Measurements from ENCODE around the gene SOX6.

Gene SOX6

GRCh38 chr11:16191212-16191867, 165.0 kb downstream of the SOX6 start:
- TF ChIP-seq SIN3A (IDR thresholded peaks at IDR 0.05; ENCODE audit: borderline replicate concordance, insufficient read depth, low read length): no peak
- TF ChIP-seq FOXP2 (optimal IDR thresholded peaks at IDR 0.05; ENCODE audit: borderline replicate concordance, extremely low read depth, extremely low read length, insufficient read depth): no peak
- TF ChIP-seq TAF1 (IDR thresholded peaks at IDR 0.05; ENCODE audit: borderline replicate concordance, insufficient read depth, low read length): no peak
- TF ChIP-seq REST (IDR thresholded peaks at IDR 0.05; ENCODE audit: insufficient read depth in 1 of 2, low read depth in 2 of 2, low read length in 2 of 2): no peak
- TF ChIP-seq POLR2AphosphoS5 (IDR thresholded peaks at IDR 0.05; ENCODE audit: low read depth, low read length): no peak

- no peak for TF ChIP-seq TAF1 (IDR thresholded peaks at IDR 0.05; ENCODE audit: borderline replicate concordance, insufficient read depth, low read length)
- no peak for TF ChIP-seq POLR2AphosphoS5 (IDR thresholded peaks at IDR 0.05; ENCODE audit: low read depth, low read length)
- TF ChIP-seq FOXP2 (optimal IDR thresholded peaks at IDR 0.05; ENCODE audit: borderline replicate concordance, extremely low read depth, extremely low read length, insufficient read depth): no peak
- TF ChIP-seq REST (IDR thresholded peaks at IDR 0.05; ENCODE audit: insufficient read depth in 1 of 2, low read depth in 2 of 2, low read length in 2 of 2): no peak
- TF ChIP-seq SIN3A (IDR thresholded peaks at IDR 0.05; ENCODE audit: borderline replicate concordance, insufficient read depth, low read length): no peak
These were observed 169.7 kb downstream of the SOX6 start for GRCh38 chr11:16186680-16187079.

GRCh38 chr11:16185042-16185441, 171.3 kb downstream of the SOX6 start:
- TF ChIP-seq POLR2AphosphoS5 (IDR thresholded peaks at IDR 0.05; ENCODE audit: low read depth, low read length) (no peak), SIN3A (IDR thresholded peaks at IDR 0.05; ENCODE audit: borderline replicate concordance, insufficient read depth, low read length) (no peak), REST (IDR thresholded peaks at IDR 0.05; ENCODE audit: insufficient read depth in 1 of 2, low read depth in 2 of 2, low read length in 2 of 2) (no peak), TAF1 (IDR thresholded peaks at IDR 0.05; ENCODE audit: borderline replicate concordance, insufficient read depth, low read length) (no peak), FOXP2 (optimal IDR thresholded peaks at IDR 0.05; ENCODE audit: borderline replicate concordance, extremely low read depth, extremely low read length, insufficient read depth) (no peak)

GRCh38 chr11:16184588-16184987, 171.8 kb downstream of the SOX6 start:
- peak; percentile 25 for TF ChIP-seq FOXP2 (optimal IDR thresholded peaks at IDR 0.05; ENCODE audit: borderline replicate concordance, extremely low read depth, extremely low read length, insufficient read depth)
- no peak for TF ChIP-seq REST (IDR thresholded peaks at IDR 0.05; ENCODE audit: insufficient read depth in 1 of 2, low read depth in 2 of 2, low read length in 2 of 2)
- TF ChIP-seq SIN3A (IDR thresholded peaks at IDR 0.05; ENCODE audit: borderline replicate concordance, insufficient read depth, low read length): 0 out of 2 replicates have a peak, but pooled peaks have one; percentile 21
- TF ChIP-seq TAF1 (IDR thresholded peaks at IDR 0.05; ENCODE audit: borderline replicate concordance, insufficient read depth, low read length): no peak
- TF ChIP-seq POLR2AphosphoS5 (IDR thresholded peaks at IDR 0.05; ENCODE audit: low read depth, low read length): no peak
